Mucosa of descending colon (tissue), 3 donors: ENCODE measurements around the gene IMMP2L. TPM values are rescaled to one million over a fixed set of nuclear protein-coding genes. Genes with fewer than 3 reads are reported as not detected.
"Not testable (repeated sequence)": the region's sequence is repeated elsewhere in the genome, so short reads cannot be mapped to it uniquely, and the experiment has no call there.

ENCODE experiments used
- ATAC-seq: fragments of 200-7000 bp; cut with Tn5 transposase; one replicate; pipeline ENCODE4 v1.9.1; 2020; ENCODE audit warnings: mild to moderate bottlenecking, moderate library complexity
- DNase-seq, 3 donors: peaks; one replicate each; pipeline ENCODE4 v3.0.0-alpha.2; 2020
- H3K36me3 ChIP-seq: fragments of 200-600 bp; one replicate; pipeline ENCODE4 v1.8.0; 2021; ENCODE audit warnings: low read depth, mild to moderate bottlenecking
- H3K4me1 ChIP-seq: fragments of 200-600 bp; one replicate; pipeline ENCODE4 v1.8.0; 2021; ENCODE audit warnings: low read depth, mild to moderate bottlenecking
- H3K4me3 ChIP-seq: fragments of 200-600 bp; one replicate; pipeline ENCODE4 v1.8.0; 2021; ENCODE audit warnings: mild to moderate bottlenecking
- H3K9me3 ChIP-seq: fragments of 200-600 bp; one replicate; pipeline ENCODE4 v1.8.0; 2021; ENCODE audit warnings: mild to moderate bottlenecking
- intact Hi-C, 2 donors: fragments of 100-400 bp; cut with DNase I in 1 of 2; cut with micrococcal nuclease in 1 of 2; formaldehyde crosslinking; loops; one replicate each; pipeline versions ENCODE4 v1.11.0 to v1.11.1; 2022; cut with DNase I, micrococcal nuclease
- total RNA-seq, 3 donors: library from RNA; stranded (reverse); fragmentation: NEBNext Ultra II Directional in 2 of 3; extraction: Animal tissue kit (Norgen Biotek cat#: 25700) in 2 of 3; gene quantifications; one replicate each; pipeline versions ENCODE4 v1.2.1 to v1.2.4, GENCODE V29; 2021 to 2023
- TF ChIP-seq, protein P1 (sequence below): fragments of 200-600 bp; IDR thresholded peaks from one replicate; pipeline ENCODE4 v1.8.0; 2022; ENCODE audit warnings: antibody characterized with exemption, mild to moderate bottlenecking
- donor health status: DM: no; HTN: no; CAD: no; lungs with moderate emphysema.
- donor health status: DM: no; HTN: no; CAD: no.
- donor health status: DM: no; HTN: yes; CAD: no.

The IMMP2L gene
- total RNA-seq, 3 donors from 2014 or later, result 12.1 to 20.7 (median 17.7) TPM

DNA sequence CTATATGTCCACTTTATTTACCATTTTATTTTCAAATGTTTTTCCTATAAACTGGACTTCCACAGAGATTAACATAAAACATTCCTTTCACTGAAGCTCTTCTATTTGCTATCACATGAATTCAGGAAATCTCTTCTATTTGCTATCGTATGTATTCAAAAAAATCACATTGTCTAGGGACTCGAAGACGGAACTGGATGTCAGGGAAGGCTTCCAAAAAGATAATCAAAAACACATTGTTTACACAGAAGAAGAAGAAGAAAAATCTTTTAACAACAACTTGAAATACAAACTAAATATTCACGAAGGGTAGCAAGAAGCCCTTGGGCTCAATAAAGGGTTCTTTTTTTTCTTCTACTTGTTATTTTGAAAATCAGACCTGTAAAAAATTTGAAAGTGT lies 897.5 kb downstream of the IMMP2L start:
- H3K9me3 ChIP-seq, result peaks cover 10% of the 10 kb centered on the region
- no peak for DNase-seq
- no peaks in the 10 kb centered on the region for H3K4me1 ChIP-seq
- TF ChIP-seq, protein P1, sequence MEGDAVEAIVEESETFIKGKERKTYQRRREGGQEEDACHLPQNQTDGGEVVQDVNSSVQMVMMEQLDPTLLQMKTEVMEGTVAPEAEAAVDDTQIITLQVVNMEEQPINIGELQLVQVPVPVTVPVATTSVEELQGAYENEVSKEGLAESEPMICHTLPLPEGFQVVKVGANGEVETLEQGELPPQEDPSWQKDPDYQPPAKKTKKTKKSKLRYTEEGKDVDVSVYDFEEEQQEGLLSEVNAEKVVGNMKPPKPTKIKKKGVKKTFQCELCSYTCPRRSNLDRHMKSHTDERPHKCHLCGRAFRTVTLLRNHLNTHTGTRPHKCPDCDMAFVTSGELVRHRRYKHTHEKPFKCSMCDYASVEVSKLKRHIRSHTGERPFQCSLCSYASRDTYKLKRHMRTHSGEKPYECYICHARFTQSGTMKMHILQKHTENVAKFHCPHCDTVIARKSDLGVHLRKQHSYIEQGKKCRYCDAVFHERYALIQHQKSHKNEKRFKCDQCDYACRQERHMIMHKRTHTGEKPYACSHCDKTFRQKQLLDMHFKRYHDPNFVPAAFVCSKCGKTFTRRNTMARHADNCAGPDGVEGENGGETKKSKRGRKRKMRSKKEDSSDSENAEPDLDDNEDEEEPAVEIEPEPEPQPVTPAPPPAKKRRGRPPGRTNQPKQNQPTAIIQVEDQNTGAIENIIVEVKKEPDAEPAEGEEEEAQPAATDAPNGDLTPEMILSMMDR, result no peak
- intact Hi-C loops, result no loop called here
- no peak overlapping the region for H3K4me3 ChIP-seq
- no peak for ATAC-seq
- H3K36me3 ChIP-seq, result no peaks in the 10 kb centered on the region

DNA sequence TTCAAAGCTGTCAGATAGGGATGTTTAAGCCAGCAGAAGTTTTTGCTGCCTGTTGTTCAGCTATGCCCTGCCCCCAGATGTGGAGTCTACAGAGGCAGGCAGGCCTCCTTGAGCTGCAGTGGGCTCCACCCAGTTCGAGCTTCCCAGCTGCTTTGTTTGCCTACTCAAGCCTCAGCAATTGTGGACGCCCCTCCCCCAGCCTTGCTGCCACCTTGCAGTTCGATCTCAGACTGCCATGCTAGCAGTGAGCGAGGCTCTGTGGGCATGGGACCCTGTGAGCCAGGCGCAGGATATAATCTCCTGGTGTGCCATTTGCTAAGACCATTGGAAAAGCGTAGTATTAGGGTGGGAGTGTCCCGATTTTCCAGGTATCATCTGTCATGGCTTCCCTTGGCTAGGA lies 901.7 kb downstream of the IMMP2L start:
- peaks cover 33% of the 10 kb centered on the region for H3K9me3 ChIP-seq
- intact Hi-C loops, result not testable (repeated sequence)

DNA sequence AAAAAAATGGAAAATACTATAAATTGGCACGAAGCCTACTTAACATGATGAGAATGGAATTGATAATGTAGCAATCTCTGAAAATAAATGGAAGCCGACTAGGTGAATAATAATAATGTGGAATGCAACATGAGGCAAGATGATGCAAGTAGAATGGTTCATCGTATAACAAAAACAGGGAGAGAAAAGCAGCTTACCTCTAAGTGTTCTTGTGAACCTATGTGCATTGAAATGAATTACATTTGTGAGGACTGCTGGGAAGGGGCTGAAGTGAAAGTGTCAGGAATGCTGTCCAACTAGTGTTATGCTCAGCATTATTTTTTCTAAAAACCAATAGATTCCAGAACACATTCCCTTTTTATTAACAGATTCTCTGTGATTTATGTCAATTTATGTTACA lies 912.0 kb downstream of the IMMP2L start:
- H3K4me1 ChIP-seq, result no peaks in the 10 kb centered on the region
- intact Hi-C loops, result no loop called here
- no peak overlapping the region for H3K4me3 ChIP-seq
- TF ChIP-seq, protein P1, result no peak
- no peaks in the 10 kb centered on the region for H3K36me3 ChIP-seq
- ATAC-seq, result no peak
- H3K9me3 ChIP-seq, result no peaks in the 10 kb centered on the region
- no peak for DNase-seq

More for the DNA sequence above, 901.7 kb downstream of the IMMP2L start:
- H3K36me3 ChIP-seq, DNase-seq, H3K4me3 ChIP-seq, H3K4me1 ChIP-seq, ATAC-seq: not testable (repeated sequence)

DNA sequence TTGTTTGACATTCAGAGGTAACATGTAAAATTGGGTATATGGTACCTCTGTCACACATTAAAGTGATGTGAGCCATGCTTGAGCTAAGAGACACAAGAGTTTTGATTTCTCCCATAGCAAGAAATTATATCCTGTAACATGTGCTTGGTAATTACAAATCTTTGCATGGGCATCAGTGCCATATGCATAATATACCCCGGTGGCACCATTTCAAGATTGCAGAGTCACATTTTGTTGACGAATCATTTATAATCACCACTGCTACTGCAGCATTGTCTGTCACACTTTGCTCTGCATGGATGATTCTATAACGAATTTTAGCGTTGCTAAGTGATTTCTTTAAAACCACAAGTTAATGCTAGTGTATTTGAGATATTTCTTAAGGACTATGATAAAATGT lies 915.0 kb downstream of the IMMP2L start:
- ATAC-seq (no peak), DNase-seq (no peak)
- no peak overlapping the region for H3K4me3 ChIP-seq
- TF ChIP-seq, protein P1, result no peak
- intact Hi-C loops, result no loop called here
- H3K9me3 ChIP-seq, result no peaks in the 10 kb centered on the region
- no peaks in the 10 kb centered on the region for H3K36me3 ChIP-seq
- H3K4me1 ChIP-seq, result no peaks in the 10 kb centered on the region

DNA sequence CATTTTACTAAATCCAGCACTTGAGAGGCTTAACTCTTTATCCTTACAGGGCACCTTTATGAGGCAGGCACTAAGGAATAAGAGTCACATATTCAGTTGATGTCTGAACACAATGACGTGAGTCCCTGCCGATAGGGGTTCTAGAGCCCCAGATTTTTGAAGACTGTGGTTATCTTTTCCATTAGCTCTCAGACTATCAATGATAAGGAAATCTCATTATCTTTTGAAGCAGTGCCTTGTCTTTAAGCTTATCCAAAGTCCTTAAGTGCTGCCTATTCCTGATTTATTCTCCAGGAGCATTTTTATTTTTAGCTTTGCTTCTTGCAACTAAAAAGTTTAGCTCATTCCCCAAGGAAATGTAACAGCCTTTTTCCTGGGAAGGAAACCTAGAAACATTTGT lies 915.5 kb downstream of the IMMP2L start:
- no peak for DNase-seq
- ATAC-seq, result no peak
- Histone ChIP-seq H3K9me3 (no peaks in the 10 kb centered on the region), H3K4me3 (no peak overlapping the region), H3K36me3 (no peaks in the 10 kb centered on the region), H3K4me1 (no peaks in the 10 kb centered on the region)
- intact Hi-C loops, result no loop called here
- TF ChIP-seq, protein P1, result no peak

DNA sequence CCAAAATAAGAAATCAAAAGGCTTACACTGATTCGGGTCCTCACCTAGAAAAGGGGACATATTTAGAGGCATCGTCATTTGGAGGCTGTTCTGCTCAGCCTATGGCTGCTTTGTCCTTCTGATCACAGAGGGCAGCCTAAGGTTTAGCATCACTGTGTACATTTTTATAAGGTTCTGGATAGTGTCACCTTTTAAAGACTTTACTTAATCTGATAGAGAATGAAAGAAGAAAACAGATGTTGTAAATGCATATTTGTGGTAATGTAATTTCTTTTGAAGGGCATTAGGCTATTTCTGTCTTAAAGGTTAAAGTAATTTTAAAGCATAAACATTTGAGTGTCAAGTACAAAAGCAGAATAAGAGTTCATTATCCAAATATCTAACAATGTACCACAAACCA lies 916.7 kb downstream of the IMMP2L start:
- DNase-seq (no peak), ATAC-seq (no peak)
- no peaks in the 10 kb centered on the region for H3K9me3 ChIP-seq
- H3K4me1 ChIP-seq, result no peaks in the 10 kb centered on the region
- TF ChIP-seq, protein P1, result no peak
- intact Hi-C loops, result no loop called here
- H3K4me3 ChIP-seq, result no peak overlapping the region
- no peaks in the 10 kb centered on the region for H3K36me3 ChIP-seq
